ENCODE measurements around the gene ABO. TPM values are rescaled to one million over a fixed set of nuclear protein-coding genes. Genes with fewer than 3 reads are reported as not detected.
"Not testable (repeated sequence)": the region's sequence is repeated elsewhere in the genome, so short reads cannot be mapped to it uniquely, and the experiment has no call there.

Gene ABO
- total RNA-seq, 1 experiment from 2014 or later: 0.96 TPM

DNA sequence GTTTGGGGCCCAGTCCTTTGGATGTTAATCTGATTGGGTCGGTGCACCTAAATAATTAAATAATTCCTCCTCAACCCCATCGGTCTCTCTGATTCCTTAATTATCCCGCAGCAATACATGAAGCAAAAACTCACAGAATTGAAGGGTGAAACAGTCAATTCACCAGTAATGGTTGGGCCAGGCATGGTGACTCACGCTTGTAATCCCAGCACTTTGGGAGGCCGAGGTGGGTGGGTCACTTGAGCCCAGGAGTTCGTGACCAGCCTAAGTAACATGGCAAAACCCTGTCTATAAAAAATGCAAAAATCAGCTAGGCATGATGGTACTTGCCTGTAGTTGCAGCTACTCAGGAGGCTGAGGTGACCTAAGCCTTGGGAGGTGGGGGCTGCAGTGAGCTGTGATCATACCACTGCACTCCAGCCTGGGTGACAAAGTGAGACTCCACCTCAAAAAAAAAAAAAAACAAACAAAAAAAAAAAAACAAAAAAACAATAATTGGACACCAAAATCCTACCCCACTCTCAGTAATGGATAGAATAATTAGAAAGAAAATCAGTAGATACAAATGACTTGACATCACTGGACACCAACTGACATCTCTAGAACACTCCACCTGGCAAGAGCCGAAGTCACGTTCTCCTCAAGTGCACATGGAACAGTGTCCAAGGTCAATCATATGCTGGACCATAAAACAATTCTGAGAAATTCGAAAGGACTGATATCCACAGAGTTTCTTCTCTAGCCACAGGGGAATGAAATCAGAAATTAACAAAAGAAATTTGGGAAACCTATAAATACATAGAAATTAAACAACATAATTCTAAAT, 5.3 kb downstream of the ABO start:
- intact Hi-C loops (cut with micrococcal nuclease; ENCODE audit: unreplicated experiment): no loop called here
- Histone ChIP-seq H3K9me3 (ENCODE audit: insufficient read depth, low read depth) (no peaks in the 10 kb centered on the region), H3K9me2 (ENCODE audit: insufficient read depth) (no peaks in the 10 kb centered on the region), H2AFZ (no peak overlapping the region), H3K4me1 (replicated peaks; ENCODE audit: insufficient read depth) (no peaks in the 10 kb centered on the region), H3K27me3 (ENCODE audit: insufficient read depth, low read depth) (peaks cover 13% of the 10 kb centered on the region), H3K36me3 (ENCODE audit: low read depth) (no peaks in the 10 kb centered on the region), H4K20me1 (ENCODE audit: insufficient read depth) (no peaks in the 10 kb centered on the region), H3K4me3 (no peak overlapping the region), H3K27ac (no peak overlapping the region), H3K79me2 (ENCODE audit: low read depth) (no peaks in the 10 kb centered on the region), H3K4me2 (no peak overlapping the region), H3F3A (ENCODE audit: insufficient read depth, low read depth) (no peaks in the 10 kb centered on the region)
- BruUV-seq (replicated peaks): no TSS peak
- ChIA-PET POLR2A (ENCODE audit: unreplicated experiment) (interaction anchor here (0.6 kb wide), 1 partner anchor 286 kb away, joined by 4 read pairs; no protein-coding TSS in a partner anchor), CTCF (no interaction called here)
- DNase-seq: no peak
- TF ChIP-seq EZH2 (IDR thresholded peaks at IDR 0.05; ENCODE audit: low read depth): no peak
- TF ChIP-seq, protein P1, sequence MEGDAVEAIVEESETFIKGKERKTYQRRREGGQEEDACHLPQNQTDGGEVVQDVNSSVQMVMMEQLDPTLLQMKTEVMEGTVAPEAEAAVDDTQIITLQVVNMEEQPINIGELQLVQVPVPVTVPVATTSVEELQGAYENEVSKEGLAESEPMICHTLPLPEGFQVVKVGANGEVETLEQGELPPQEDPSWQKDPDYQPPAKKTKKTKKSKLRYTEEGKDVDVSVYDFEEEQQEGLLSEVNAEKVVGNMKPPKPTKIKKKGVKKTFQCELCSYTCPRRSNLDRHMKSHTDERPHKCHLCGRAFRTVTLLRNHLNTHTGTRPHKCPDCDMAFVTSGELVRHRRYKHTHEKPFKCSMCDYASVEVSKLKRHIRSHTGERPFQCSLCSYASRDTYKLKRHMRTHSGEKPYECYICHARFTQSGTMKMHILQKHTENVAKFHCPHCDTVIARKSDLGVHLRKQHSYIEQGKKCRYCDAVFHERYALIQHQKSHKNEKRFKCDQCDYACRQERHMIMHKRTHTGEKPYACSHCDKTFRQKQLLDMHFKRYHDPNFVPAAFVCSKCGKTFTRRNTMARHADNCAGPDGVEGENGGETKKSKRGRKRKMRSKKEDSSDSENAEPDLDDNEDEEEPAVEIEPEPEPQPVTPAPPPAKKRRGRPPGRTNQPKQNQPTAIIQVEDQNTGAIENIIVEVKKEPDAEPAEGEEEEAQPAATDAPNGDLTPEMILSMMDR (conservative IDR thresholded peaks at IDR 0.05): no peak

DNA sequence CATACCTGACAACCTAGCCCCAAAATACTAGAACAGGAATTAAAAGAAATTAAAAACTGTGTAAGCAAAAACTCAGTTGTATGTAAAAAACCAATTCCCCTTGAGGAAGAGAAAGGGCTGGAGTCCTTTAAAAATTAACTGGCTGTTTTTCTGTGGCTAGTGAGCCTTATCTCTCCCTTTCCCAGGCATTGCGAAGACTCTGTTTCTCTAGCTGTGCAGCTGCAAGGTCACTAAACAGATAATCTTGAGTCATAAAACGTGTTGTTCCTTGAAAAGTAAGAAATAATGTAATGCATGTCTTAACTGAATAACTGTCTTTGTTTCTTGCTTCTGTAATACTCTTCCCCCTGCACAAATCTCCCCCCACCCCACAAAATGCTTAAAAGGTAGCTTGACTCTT, 5.9 kb downstream of the ABO start:
- BruUV-seq (replicated peaks); H3K79me2 ChIP-seq (ENCODE audit: low read depth); CTCF ChIA-PET; H3K9me2 ChIP-seq (ENCODE audit: insufficient read depth); H3K4me2 ChIP-seq; H3K4me1 ChIP-seq (replicated peaks; ENCODE audit: insufficient read depth); intact Hi-C loops (cut with micrococcal nuclease; ENCODE audit: unreplicated experiment); H3K36me3 ChIP-seq (ENCODE audit: low read depth); H3K27ac ChIP-seq; H4K20me1 ChIP-seq (ENCODE audit: insufficient read depth); H2AFZ ChIP-seq; DNase-seq; POLR2A ChIA-PET (ENCODE audit: unreplicated experiment); H3K4me3 ChIP-seq; H3F3A ChIP-seq (ENCODE audit: insufficient read depth, low read depth); H3K9me3 ChIP-seq (ENCODE audit: insufficient read depth, low read depth): not testable (repeated sequence)
- peaks cover 13% of the 10 kb centered on the region for H3K27me3 ChIP-seq (ENCODE audit: insufficient read depth, low read depth)

DNA sequence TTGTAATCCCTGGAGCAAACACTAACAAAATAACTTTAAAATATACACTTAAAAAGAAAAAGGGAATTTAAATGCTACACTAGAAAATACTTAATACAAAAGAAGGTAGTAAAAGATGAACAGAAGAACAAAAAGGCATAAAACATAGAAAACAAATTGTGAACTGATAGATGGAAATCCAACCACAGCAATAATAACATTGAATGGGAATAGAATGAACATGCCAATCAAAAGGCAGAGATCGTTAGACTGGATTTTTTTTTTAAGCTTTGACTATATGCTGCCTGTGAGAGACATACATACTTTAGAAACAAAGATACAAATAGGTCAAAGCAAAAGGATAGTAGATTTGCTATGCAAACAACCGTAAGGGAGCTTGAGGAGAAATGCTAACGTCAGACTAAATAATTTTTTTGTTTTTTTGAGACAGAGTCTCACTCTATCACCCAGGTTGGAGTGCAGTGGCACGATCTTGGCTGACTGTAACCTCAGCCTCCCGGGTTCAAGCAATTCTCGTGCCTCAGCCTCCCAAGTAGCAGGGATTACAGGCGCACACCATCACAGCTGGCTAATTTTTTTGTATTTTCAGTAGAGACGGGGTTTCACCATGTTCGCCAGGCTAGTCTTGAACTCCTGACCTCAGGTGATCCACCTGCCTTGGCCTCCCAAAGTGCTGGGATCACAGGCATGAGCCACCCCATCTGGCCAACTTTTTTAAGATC, 6.5 kb downstream of the ABO start:
- H3K4me2 ChIP-seq: no peak overlapping the region
- no peaks in the 10 kb centered on the region for H3K9me2 ChIP-seq (ENCODE audit: insufficient read depth)
- H3K9me3 ChIP-seq (ENCODE audit: insufficient read depth, low read depth): no peaks in the 10 kb centered on the region
- H3K27ac ChIP-seq: no peak overlapping the region
- TF ChIP-seq EZH2 (IDR thresholded peaks at IDR 0.05; ENCODE audit: low read depth): no peak
- TF ChIP-seq, protein P1 (conservative IDR thresholded peaks at IDR 0.05): no peak
- no peak overlapping the region for H3K4me3 ChIP-seq
- H3K79me2 ChIP-seq (ENCODE audit: low read depth): no peaks in the 10 kb centered on the region
- intact Hi-C loops (cut with micrococcal nuclease; ENCODE audit: unreplicated experiment): no loop called here
- no peak for DNase-seq
- H2AFZ ChIP-seq: no peak overlapping the region
- H3F3A ChIP-seq (ENCODE audit: insufficient read depth, low read depth): no peaks in the 10 kb centered on the region
- BruUV-seq (replicated peaks): no TSS peak
- CTCF ChIA-PET: no interaction called here
- no peaks in the 10 kb centered on the region for H3K36me3 ChIP-seq (ENCODE audit: low read depth)
- POLR2A ChIA-PET (ENCODE audit: unreplicated experiment): no interaction called here
- H3K27me3 ChIP-seq (ENCODE audit: insufficient read depth, low read depth): peaks cover 11% of the 10 kb centered on the region
- H3K4me1 ChIP-seq (replicated peaks; ENCODE audit: insufficient read depth): no peaks in the 10 kb centered on the region
- no peaks in the 10 kb centered on the region for H4K20me1 ChIP-seq (ENCODE audit: insufficient read depth)
